ENCODE data around the gene CSNK1A1.
"Not testable (repeated sequence)": the region's sequence is repeated elsewhere in the genome, so short reads cannot be mapped to it uniquely, and the experiment has no call there.

CSNK1A1 gene

GRCh38 chr5:149551227-149552037 is at the start of gene CSNK1A1:
TSS of gene CSNK1A1 (minus strand) at chr5:149551439. CDS start at chr5:149550964, 475 bp downstream.
- DNase-seq: peak; percentile 83 to 99 (median 96)

GRCh38 chr5:149600932-149601331 is 49.7 kb upstream of the CSNK1A1 start:
- no peak for DNase-seq

- DNase-seq: no peak
Observed at GRCh38 chr5:149599375-149599774, 48.1 kb upstream of the CSNK1A1 start.

- no peak for DNase-seq
Observed at GRCh38 chr5:149598966-149599365, 47.7 kb upstream of the CSNK1A1 start.

- DNase-seq: not testable (repeated sequence)
Observed at GRCh38 chr5:149598234-149598633, 47.0 kb upstream of the CSNK1A1 start.

- DNase-seq: no peak
Observed at GRCh38 chr5:149597618-149598017, 46.4 kb upstream of the CSNK1A1 start.

- no peak for DNase-seq
Observed at GRCh38 chr5:149596712-149597111, 45.5 kb upstream of the CSNK1A1 start.

- not testable (repeated sequence) for DNase-seq
Observed at GRCh38 chr5:149595105-149595504, 43.9 kb upstream of the CSNK1A1 start.

- DNase-seq: no peak
Observed at GRCh38 chr5:149594206-149594895, 43.1 kb upstream of the CSNK1A1 start.

- no peak for DNase-seq
Observed at GRCh38 chr5:149593370-149593769, 42.1 kb upstream of the CSNK1A1 start.

- DNase-seq: no peak
Observed at GRCh38 chr5:149588936-149589335, 37.7 kb upstream of the CSNK1A1 start.

- DNase-seq: no peak
Observed at GRCh38 chr5:149586708-149587318, 35.6 kb upstream of the CSNK1A1 start.

GRCh38 chr5:149585910-149586309 is 34.7 kb upstream of the CSNK1A1 start:
- DNase-seq: no peak

- DNase-seq: no peak
Observed at GRCh38 chr5:149584121-149584520, 32.9 kb upstream of the CSNK1A1 start.

GRCh38 chr5:149583394-149583793 is 32.2 kb upstream of the CSNK1A1 start:
- peak in 46 of 56 donors; percentile 8 to 84 (median 42) for DNase-seq

GRCh38 chr5:149581931-149582768 is 30.9 kb upstream of the CSNK1A1 start:
- DNase-seq: peak in 17 of 56 donors; percentile 5 to 49 (median 18)

GRCh38 chr5:149581192-149581861 is 30.1 kb upstream of the CSNK1A1 start, which contains the start of gene ARHGEF37:
TSS of gene ARHGEF37 (plus strand) at chr5:149581498. CDS start at chr5:149597770, 16,272 bp downstream.
- DNase-seq: peak; percentile 37 to 95 (median 81)

GRCh38 chr5:149580808-149581191 is 29.6 kb upstream of the CSNK1A1 start:
- DNase-seq: peak in 1 of 56 donors; percentile 71

GRCh38 chr5:149578896-149579295 is 27.7 kb upstream of the CSNK1A1 start:
- no peak for DNase-seq

- no peak for DNase-seq
Observed at GRCh38 chr5:149576021-149576420, 24.8 kb upstream of the CSNK1A1 start.
